GM19099 (cell line): ENCODE measurements around the gene PIGC.
A peak's percentile ranks its signal among the peaks of the same experiment; 100 is the strongest.

Source experiments
- POLR2A ChIP-seq: IDR thresholded peaks from 3 replicates; pipeline ENCODE4 v1.6.1; 2011; ENCODE audit warnings: low read depth; ENCODE audit not compliant: insufficient read length; ENCODE audit errors: extremely low read depth

Gene PIGC

GRCh38 chr1:172443666-172444453 is at the start of gene PIGC:
TSS of gene PIGC (minus strand) at chr1:172444069. CDS start at chr1:172442622, 1,447 bp downstream.
- peak; percentile 79 for TF ChIP-seq POLR2A

- no peak for TF ChIP-seq POLR2A
These were observed 48.6 kb upstream of the PIGC start for GRCh38 chr1:172492421-172492820.

GRCh38 chr1:172489847-172490246 is 46.0 kb upstream of the PIGC start:
- TF ChIP-seq POLR2A = no peak

- no peak for TF ChIP-seq POLR2A
These were observed 44.5 kb upstream of the PIGC start for GRCh38 chr1:172488393-172488792.

GRCh38 chr1:172487550-172487949 is 43.7 kb upstream of the PIGC start:
- no peak for TF ChIP-seq POLR2A

GRCh38 chr1:172486805-172487454 is 43.1 kb upstream of the PIGC start:
- TF ChIP-seq POLR2A = no peak

- TF ChIP-seq POLR2A = no peak
These were observed 41.8 kb upstream of the PIGC start for GRCh38 chr1:172485626-172486025.

GRCh38 chr1:172484252-172484651 is 40.4 kb upstream of the PIGC start:
- no peak for TF ChIP-seq POLR2A

GRCh38 chr1:172483448-172483847 is 39.6 kb upstream of the PIGC start:
- TF ChIP-seq POLR2A = no peak

- TF ChIP-seq POLR2A = no peak
These were observed 38.2 kb upstream of the PIGC start for GRCh38 chr1:172482044-172482443.

- no peak for TF ChIP-seq POLR2A
These were observed 36.6 kb upstream of the PIGC start for GRCh38 chr1:172480431-172480830.

- TF ChIP-seq POLR2A = no peak
These were observed 34.6 kb upstream of the PIGC start for GRCh38 chr1:172478485-172478884.

- no peak for TF ChIP-seq POLR2A
These were observed 33.9 kb upstream of the PIGC start for GRCh38 chr1:172477741-172478140.

- no peak for TF ChIP-seq POLR2A
These were observed 33.3 kb upstream of the PIGC start for GRCh38 chr1:172477216-172477615.

GRCh38 chr1:172476218-172476811 is 32.4 kb upstream of the PIGC start:
- TF ChIP-seq POLR2A = no peak

- no peak for TF ChIP-seq POLR2A
These were observed 30.0 kb upstream of the PIGC start for GRCh38 chr1:172473842-172474241.
